ENCODE measurements around the gene SLC25A13.

The SLC25A13 gene

DNA sequence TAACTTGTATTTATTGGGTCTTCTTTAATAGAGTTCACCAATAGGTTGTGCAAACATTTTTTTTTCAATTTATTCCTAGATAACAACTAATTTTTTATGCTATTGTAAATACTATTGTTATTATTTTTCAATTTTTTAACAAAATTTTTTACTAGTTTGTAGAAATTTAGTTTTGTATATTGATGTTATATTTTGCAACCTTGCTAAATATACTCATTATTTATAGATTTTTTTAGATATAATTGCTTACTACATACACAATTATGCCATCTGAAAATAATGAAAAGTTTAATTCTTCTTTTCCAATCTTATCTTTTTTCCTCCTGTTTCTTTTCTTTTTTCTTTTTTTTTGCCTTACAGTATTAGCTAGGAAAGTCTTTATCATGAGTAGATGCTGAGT, 216.9 kb downstream of the SLC25A13 start:
- in situ Hi-C loops (cut with HindIII; ENCODE audit: low sequenced_read_pairs), result no loop called here

DNA sequence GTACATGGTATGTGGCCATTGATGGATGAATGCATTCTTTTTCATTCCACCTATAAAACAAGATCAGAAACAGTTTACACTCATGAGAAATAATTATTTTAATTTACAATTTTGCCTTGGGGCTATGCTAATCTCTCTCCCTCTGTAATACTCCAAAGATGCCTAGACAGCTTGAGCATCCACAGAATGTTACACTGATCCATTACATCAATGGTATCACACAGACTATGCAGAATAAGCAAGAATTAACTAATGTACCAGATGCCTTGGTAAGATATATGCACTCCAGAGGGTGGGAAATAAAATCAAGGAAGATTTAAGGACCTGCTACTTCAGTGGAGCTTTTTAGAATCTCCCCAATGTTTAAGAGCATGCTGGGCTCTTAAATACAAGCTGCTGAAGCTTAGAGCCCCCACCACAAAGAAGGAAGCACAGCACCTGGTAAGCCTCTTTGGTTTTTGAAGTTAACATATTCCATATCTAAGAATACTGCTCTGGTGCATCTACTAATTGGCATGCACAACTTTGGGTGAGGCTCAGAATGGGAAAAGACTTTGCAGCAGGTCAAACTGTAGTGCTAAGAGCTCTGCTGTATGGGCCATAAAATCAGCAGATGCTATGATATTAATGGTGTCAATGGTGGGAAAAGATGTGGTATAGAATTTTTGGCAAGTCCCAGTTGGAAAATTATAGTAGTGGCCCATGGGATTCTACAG, 219.6 kb downstream of the SLC25A13 start:
- in situ Hi-C loops (cut with HindIII; ENCODE audit: low sequenced_read_pairs), result no loop called here

DNA sequence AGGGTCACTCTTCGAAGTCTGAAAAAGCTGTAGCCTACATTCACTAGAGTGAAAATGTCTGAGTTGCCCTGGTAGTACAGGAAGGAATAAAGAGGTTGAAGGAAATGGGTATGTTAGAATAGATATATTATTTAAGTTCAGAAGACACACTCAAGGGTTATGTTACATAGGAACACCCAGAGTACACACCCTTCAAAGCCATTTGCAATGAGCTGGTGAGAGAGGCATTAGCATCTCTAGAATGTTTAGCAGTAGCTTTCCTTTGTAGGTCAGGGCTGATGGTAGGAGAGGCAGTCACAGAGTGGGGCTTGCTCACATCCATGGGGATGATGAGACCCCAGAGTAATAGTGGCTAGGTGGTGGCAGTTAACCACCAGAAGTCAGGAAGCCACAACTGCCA, 221.2 kb downstream of the SLC25A13 start:
- in situ Hi-C loops (cut with HindIII; ENCODE audit: low sequenced_read_pairs), result no loop called here

DNA sequence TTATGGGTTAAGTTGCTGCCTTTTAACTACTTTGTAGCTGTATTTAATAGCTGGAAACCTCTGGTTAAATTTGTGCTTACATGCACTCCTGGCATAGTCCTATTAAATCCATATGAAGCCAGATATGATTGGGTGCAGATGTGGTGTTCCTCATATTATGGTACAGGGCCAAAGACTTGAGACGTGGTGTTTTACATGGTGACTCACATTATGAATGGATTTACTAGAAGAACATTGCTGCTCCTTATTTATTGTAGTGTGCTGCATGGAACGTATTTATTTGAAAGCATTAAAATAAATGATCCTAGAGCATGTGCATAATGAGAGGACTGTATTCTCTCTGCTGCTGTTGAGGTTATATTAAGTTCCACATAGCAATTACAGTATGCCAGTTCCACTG, 224.1 kb downstream of the SLC25A13 start:
- in situ Hi-C loops (cut with HindIII; ENCODE audit: low sequenced_read_pairs), result no loop called here

DNA sequence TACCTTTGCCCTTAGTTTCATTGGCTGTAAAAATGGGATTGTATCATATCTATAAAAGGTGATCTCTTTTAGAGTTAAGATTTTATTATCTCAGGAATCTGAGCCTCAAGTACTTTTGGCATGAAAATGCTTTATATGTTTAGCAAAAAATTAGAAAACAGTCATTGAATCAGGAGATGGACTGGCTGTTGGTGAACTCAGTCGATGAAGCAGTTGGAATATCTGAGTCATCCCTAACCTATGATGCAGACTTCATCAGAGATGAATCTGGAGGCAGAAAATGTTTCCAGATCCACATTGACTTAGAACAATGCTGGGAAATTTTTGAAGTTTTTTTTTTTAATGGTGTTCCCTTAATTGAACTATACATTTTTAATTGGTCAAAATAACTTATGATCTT, 228.5 kb downstream of the SLC25A13 start:
- in situ Hi-C loops (cut with HindIII; ENCODE audit: low sequenced_read_pairs), result no loop called here

DNA sequence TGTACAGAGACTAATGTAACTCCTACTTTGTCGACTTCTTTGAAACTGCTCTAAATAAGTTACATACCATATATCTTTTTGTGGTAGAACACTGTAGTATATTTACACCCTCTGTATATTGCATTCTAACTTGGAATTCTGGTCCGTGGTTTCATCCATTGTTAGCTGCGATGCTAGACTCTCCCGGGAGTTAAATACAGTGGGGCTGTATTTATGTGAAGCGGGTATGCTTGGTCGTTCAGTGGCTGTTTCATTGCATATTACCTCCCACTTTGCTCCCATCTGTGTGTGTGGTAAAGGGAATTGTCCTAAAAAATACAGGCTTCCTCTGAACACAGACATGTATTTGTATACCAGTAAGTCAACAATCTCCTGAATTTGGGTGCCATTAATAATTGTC, 231.1 kb downstream of the SLC25A13 start:
- in situ Hi-C loops (cut with HindIII; ENCODE audit: low sequenced_read_pairs), result no loop called here

DNA sequence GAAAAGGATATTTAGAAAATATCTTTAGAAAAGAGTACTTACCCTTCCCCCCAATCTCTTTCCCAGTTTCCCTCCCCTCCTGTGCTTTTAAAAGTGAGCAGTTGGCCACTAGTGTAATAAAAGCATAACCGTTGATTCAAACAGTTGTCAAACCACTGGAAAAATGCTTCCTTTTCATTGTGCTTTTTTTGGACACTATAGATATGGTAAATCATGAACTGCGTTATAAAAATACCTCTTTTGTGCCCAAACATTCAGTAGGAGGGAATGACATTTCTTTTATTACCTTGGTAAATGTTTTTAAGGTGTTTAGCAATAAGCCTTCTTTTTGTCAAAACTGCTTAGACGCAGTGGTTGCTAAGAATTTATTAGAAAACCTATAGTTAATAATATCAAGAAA, 232.4 kb downstream of the SLC25A13 start:
- in situ Hi-C loops (cut with HindIII; ENCODE audit: low sequenced_read_pairs), result loop anchor here (10.0 kb wide), 1 partner anchor 945 kb away; no protein-coding TSS in a partner anchor

DNA sequence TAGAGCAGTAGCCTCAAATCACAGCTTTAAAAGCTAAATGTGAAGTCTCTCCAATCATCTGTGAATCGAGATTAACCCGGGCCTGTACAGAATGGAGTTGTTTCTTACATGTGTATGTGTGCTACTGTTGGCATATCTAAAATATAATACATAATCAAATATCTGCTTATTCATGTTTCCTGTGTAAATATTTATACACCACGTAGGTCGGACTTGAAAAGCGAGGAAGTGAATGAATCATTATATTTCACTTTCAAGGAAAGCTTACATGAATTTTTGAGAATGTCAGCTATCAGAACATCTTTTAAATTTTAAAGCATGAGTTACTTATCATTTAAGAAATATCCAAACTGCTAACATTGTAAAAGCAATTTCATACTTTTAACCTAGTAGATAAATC, 233.3 kb downstream of the SLC25A13 start:
- in situ Hi-C loops (cut with HindIII; ENCODE audit: low sequenced_read_pairs), result loop anchor here (10.0 kb wide), 1 partner anchor 946 kb away; no protein-coding TSS in a partner anchor

DNA sequence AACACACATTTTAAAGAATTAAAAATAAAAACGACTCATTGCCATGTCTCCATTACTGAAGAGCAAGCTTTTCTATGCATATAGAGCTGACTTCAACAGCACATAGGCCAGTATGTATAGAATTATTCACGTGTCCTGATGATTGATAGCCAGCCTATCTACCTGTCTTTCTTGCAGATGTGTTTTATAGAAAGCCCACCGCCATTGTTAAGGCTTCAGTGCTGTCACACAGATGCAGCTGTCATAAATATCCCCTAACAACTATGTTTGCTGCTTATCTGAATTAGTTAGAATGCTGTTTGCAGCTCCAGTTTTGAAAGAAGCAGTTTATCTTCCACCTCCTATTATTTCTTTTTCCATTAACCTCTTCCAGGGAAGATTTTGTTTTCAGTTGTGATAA, 235.9 kb downstream of the SLC25A13 start:
- in situ Hi-C loops (cut with HindIII; ENCODE audit: low sequenced_read_pairs), result loop anchor here (10.0 kb wide), 1 partner anchor 949 kb away; no protein-coding TSS in a partner anchor

DNA sequence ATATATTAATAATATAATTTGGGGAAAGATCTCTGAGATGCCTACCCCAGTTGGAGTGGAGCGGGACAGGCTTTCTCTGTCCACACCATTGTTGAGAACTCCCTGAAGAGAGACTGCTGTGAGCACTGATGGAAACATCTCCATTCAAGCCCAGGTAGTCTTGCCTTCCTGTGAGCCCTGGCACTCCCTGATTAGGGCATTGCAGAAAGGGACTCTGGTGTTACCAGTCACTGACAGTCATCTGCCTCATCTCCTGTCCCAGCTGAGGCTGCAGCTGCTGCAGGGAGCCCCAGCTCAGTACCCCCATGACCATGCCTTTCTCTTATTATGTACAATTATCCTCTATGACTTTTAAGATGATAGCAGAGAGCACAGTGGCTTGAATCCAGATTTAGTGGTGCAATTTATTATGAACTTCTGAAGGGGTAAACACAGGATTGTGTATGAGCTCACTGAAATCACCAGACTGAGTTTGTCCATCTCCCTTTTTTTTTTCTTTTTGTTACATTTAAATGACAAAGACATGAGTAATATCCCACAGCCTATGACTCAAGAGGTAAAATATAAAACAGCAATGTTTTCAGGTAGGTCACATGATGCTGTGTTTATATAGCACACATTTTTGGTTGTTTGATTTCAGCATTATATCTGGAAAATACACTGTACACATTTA, 236.9 kb downstream of the SLC25A13 start:
- in situ Hi-C loops (cut with HindIII; ENCODE audit: low sequenced_read_pairs), result loop anchor here (10.0 kb wide), 1 partner anchor 950 kb away; no protein-coding TSS in a partner anchor

DNA sequence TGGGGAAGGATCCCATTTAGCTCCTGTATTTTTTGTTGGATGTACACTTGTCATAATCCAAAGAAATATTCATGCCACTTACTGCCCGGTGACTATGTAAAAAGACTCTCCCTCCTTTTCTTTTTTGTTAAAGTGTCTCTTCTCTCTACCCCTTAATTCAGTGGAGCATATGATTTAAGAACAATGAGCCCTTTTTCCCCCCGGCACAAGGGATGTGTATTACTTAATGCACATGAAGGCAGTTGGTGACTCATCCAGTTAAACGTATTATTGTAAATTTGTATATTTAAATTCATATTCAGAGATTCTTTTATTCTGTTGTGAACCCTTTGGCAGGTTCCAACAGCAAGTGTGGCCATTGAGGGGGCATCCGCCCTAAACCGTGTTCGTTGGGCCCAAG, 241.9 kb downstream of the SLC25A13 start:
- in situ Hi-C loops (cut with HindIII; ENCODE audit: low sequenced_read_pairs), result loop anchor here (10.0 kb wide), 1 partner anchor 955 kb away; no protein-coding TSS in a partner anchor

DNA sequence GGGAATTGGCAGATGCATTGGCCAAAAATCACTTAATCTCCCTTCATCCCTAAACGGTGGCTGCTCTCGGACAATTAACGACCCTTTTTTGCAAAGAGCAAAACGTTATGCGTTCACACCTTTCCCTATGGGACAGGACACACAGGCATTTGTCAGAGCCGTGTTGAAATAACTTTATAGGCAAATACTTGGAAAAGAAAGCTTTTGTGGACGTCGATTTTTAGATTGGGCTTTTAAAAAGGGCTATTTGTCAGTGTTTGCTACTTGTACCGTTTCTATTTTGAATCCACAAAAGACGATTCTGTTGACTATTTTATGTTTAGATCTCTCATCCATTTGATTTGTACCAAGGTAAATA, 245.6 kb downstream of the SLC25A13 start:
- in situ Hi-C loops (cut with HindIII; ENCODE audit: low sequenced_read_pairs), result no loop called here

DNA sequence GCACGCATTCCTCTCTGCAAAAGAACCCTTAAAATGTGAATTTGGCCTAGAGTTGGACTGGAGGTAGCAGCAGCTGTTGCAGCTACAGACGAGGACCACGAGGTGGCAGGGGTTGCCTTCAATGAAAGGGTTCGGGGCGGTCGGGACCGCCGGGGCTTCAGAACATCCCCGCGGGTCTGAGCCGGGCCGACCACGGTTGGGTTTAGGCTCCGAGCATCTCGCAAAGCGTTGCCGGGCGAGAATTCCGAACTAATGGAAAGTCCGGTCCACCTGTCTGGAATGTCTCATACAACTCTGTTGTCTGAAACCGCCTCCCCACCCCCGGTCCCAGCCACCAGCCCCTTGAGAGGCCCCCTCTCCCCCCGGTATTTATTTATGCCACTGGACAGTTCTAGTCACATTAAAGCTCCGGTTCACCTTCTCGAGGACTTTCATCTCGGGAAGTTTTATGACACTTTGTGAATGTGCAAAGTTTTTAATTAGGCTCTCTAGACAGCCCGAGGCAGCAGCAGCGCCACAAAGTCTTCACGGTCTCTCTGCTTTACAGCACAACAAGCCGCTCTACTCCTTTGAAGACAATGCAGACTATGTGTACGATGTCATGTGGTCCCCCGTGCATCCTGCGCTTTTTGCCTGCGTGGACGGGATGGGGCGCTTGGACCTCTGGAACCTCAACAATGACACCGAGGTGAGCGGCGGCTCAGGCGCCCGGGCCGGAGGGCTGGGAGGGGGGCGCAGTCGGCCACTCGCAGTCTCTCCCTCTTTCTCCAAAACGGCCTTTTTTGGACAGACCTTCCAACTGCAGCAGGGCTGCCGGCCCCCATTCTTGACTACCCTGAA, 246.2 kb downstream of the SLC25A13 start:
- in situ Hi-C loops (cut with HindIII; ENCODE audit: low sequenced_read_pairs), result no loop called here

DNA sequence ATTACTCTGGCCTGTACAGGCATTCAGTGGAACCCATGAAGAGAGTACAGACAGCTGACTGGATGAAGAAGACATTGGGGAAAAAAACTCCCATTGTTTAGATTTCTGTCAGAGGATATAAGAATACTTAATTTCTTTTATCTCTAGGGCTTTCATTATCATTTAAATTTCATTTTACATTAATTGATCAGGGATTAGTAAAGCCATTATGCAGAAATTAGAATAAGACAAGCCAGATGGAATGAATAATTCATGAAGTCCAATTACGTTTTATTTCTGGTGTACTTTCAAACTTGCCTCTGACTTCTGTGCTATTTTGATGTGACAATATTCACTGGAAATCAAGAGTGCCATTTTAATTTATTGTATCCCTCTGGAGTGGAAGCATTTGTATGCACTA, 247.0 kb downstream of the SLC25A13 start:
- in situ Hi-C loops (cut with HindIII; ENCODE audit: low sequenced_read_pairs), result no loop called here
